WERI-Rb-1 (cell line): Measurements from ENCODE around the gene C1QTNF6.

ENCODE experiments used
- DNase-seq: peaks from one replicate; pipeline ENCODE4 v3.0.0-alpha.2; 2020
- H3K27ac ChIP-seq: fragments of 250-450 bp; sonication (Bioruptor Pico); 2 replicates; pipeline ENCODE4 v1.5.1; 2020; ENCODE audit warnings: mild to moderate bottlenecking, moderate library complexity
- H3K27me3 ChIP-seq: fragments of 250-450 bp; sonication (Bioruptor Pico); 2 replicates; pipeline ENCODE4 v1.5.1; 2021; ENCODE audit warnings: mild to moderate bottlenecking, low read depth, moderate library complexity; ENCODE audit not compliant: insufficient read depth, severe bottlenecking
- H3K36me3 ChIP-seq: fragments of 250-450 bp; sonication (Bioruptor Pico); 2 replicates; pipeline ENCODE4 v1.5.1; 2020; ENCODE audit warnings: mild to moderate bottlenecking, moderate library complexity
- H3K4me3 ChIP-seq: 2 replicates; pipeline ENCODE4 v1.5.1; 2011; ENCODE audit warnings: low read depth, mild to moderate bottlenecking, control low read depth, low read length
- H3K9me3 ChIP-seq: fragments of 250-450 bp; sonication (Bioruptor Pico); 2 replicates; pipeline ENCODE4 v1.5.1; 2021; ENCODE audit warnings: mild to moderate bottlenecking, moderate library complexity; ENCODE audit not compliant: severe bottlenecking
- CTCF ChIP-seq: IDR thresholded peaks from 2 replicates; pipeline ENCODE4 v1.5.1; 2011; ENCODE audit warnings: low read depth, mild to moderate bottlenecking, control low read depth, inconsistent platforms, low read length

C1QTNF6 gene

GRCh38 chr22:37181681-37182080 is 6.4 kb downstream of the C1QTNF6 start:
- no peak overlapping the region for H3K27ac ChIP-seq
- DNase-seq = no peak
- no peaks in the 10 kb centered on the region for H3K9me3 ChIP-seq
- TF ChIP-seq CTCF = no peak
- no peaks in the 10 kb centered on the region for H3K36me3 ChIP-seq
- H3K4me3 ChIP-seq = no peak overlapping the region
- no peaks in the 10 kb centered on the region for H3K27me3 ChIP-seq

- DNase-seq = no peak
- H3K27ac ChIP-seq = no peak overlapping the region
- H3K36me3 ChIP-seq = no peaks in the 10 kb centered on the region
- H3K27me3 ChIP-seq = no peaks in the 10 kb centered on the region
- TF ChIP-seq CTCF = no peak
- no peaks in the 10 kb centered on the region for H3K9me3 ChIP-seq
- H3K4me3 ChIP-seq = no peak overlapping the region
These were observed 7.4 kb downstream of the C1QTNF6 start for GRCh38 chr22:37180531-37181231.

GRCh38 chr22:37179622-37180420 is 8.2 kb downstream of the C1QTNF6 start:
- Histone ChIP-seq H3K9me3 (peaks cover under 1% of the 10 kb centered on the region), H3K27me3 (no peaks in the 10 kb centered on the region), H3K27ac (no peak overlapping the region), H3K4me3 (no peak overlapping the region), H3K36me3 (no peaks in the 10 kb centered on the region)
- no peak for TF ChIP-seq CTCF
- no peak for DNase-seq

GRCh38 chr22:37179126-37179470 is 8.9 kb downstream of the C1QTNF6 start:
- TF ChIP-seq CTCF = no peak
- no peak overlapping the region for H3K4me3 ChIP-seq
- DNase-seq = no peak
- no peaks in the 10 kb centered on the region for H3K36me3 ChIP-seq
- peaks cover 2% of the 10 kb centered on the region for H3K9me3 ChIP-seq
- no peak overlapping the region for H3K27ac ChIP-seq
- H3K27me3 ChIP-seq = no peaks in the 10 kb centered on the region

- Histone ChIP-seq H3K27me3 (no peaks in the 10 kb centered on the region), H3K9me3 (peaks cover 2% of the 10 kb centered on the region), H3K36me3 (no peaks in the 10 kb centered on the region), H3K4me3 (no peak overlapping the region), H3K27ac (peak overlapping the region; percentile 29)
- no peak for TF ChIP-seq CTCF
- DNase-seq = peak; percentile 42
These were observed 9.5 kb downstream of the C1QTNF6 start for GRCh38 chr22:37178350-37179125.
